Gastroesophageal sphincter (tissue), 3 donors: ENCODE measurements around the gene C9orf50.
A peak's percentile ranks its signal among the peaks of the same experiment; 100 is the strongest.

Experiments used
- CTCF ChIP-seq, 4 experiments: fragments of 200-600 bp in 2 of 4; fragments of 450-650 bp in 2 of 4; sonication (generic) in 1 of 4; IDR thresholded peaks; one replicate each; pipeline ENCODE4 v1.5.1; 2017 to 2019; ENCODE audit warnings: antibody characterized with exemption in 4 of 4, mild to moderate bottlenecking in 2 of 4, moderate library complexity in 2 of 4
- POLR2A ChIP-seq, 2 donors: fragments of 450-650 bp; IDR thresholded peaks; one replicate each; pipeline ENCODE4 v1.6.1; 2017; ENCODE audit warnings: antibody characterized with exemption in 2 of 2, mild to moderate bottlenecking in 2 of 2, moderate library complexity in 1 of 2
- POLR2AphosphoS5 ChIP-seq: sonication (generic); formaldehyde crosslinking; IDR thresholded peaks from one replicate; pipeline ENCODE4 v1.6.1; 2017; ENCODE audit warnings: antibody characterized with exemption

DNA sequence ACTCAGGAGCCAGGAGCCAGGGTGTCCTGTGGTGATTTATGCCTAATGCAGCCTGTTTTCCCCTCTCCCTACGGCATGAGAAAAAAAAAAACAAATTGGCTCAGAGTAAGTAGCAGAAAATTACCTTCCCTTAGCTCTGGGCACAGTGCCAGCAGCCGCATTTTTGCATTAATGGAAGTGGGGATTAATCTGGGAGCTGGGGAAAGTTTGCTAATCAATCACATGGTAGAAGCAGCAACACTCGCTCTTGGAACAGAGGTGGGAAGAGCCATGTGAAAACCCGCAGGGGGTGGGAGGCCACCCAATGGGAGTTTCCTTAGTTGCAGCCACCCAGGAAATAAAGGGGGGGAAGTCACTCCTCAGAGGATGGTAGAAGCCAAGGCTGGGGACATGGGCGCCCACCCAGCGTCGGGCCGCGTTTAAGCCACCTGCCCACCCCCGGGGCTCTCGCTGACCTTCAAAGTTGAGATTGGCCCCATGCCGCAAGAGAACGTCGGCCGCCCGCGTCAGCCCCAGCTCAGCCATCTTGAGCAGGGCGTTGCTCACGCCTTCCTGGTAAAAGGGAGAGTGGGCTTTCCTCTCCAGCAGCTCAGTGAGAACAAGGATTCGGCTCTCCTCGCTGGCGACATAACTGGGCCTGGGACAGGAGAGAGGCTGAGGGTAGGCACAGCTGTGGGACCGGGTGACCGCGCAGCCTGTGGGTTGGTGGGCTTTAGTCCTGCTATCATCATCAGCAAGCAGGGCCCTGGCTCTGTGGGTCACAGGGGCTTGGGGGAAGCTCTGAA, 19.4 kb upstream of the C9orf50 start:
- TF ChIP-seq CTCF (IDR thresholded peaks at IDR 0.05) (no peak), POLR2A (IDR thresholded peaks at IDR 0.05) (no peak), POLR2AphosphoS5 (peak; percentile 88)
